ENCODE data around the gene MYO18B. TPM values are rescaled to one million over a fixed set of nuclear protein-coding genes. Genes with fewer than 3 reads are reported as not detected.

Gene MYO18B
- total RNA-seq, 2 experiments from 2014 or later = 3.4 to 3.7 TPM

GRCh38 chr22:25814685-25815084, 72.7 kb downstream of the MYO18B start:
- Mint-ChIP-seq H3K27me3 (peaks cover 9% of the 10 kb centered on the region), H3K4me3 (no peak overlapping the region), H3K36me3 (no peaks in the 10 kb centered on the region), H3K27ac (no peak overlapping the region), H3K4me1 (no peaks in the 10 kb centered on the region), H3K9me3 (no peaks in the 10 kb centered on the region)
- DNase-seq (no peak), ATAC-seq (ENCODE audit: low read depth) (no peak)
- POLR2A ChIA-PET = no interaction called here

GRCh38 chr22:25815561-25815960, 73.6 kb downstream of the MYO18B start:
- DNase-seq = no peak
- Mint-ChIP-seq H3K4me1 (no peaks in the 10 kb centered on the region), H3K27ac (no peak overlapping the region), H3K4me3 (no peak overlapping the region), H3K9me3 (peaks cover 1% of the 10 kb centered on the region), H3K36me3 (no peaks in the 10 kb centered on the region), H3K27me3 (peaks cover 9% of the 10 kb centered on the region)
- no peak for ATAC-seq (ENCODE audit: low read depth)
- POLR2A ChIA-PET = no interaction called here

- Mint-ChIP-seq H3K27ac (no peak overlapping the region), H3K27me3 (peaks cover 17% of the 10 kb centered on the region), H3K4me1 (no peaks in the 10 kb centered on the region), H3K4me3 (no peak overlapping the region), H3K9me3 (peaks cover 1% of the 10 kb centered on the region), H3K36me3 (no peaks in the 10 kb centered on the region)
- POLR2A ChIA-PET = no interaction called here
- DNase-seq (no peak), ATAC-seq (ENCODE audit: low read depth) (no peak)
Observed at GRCh38 chr22:25816522-25817059, 74.6 kb downstream of the MYO18B start.

GRCh38 chr22:25817092-25817943, 75.3 kb downstream of the MYO18B start:
- ATAC-seq (ENCODE audit: low read depth) (no peak), DNase-seq (no peak)
- Mint-ChIP-seq H3K9me3 (peaks cover 4% of the 10 kb centered on the region), H3K4me3 (no peak overlapping the region), H3K27me3 (peaks cover 17% of the 10 kb centered on the region), H3K4me1 (no peaks in the 10 kb centered on the region), H3K27ac (no peak overlapping the region), H3K36me3 (no peaks in the 10 kb centered on the region)
- POLR2A ChIA-PET = no interaction called here

GRCh38 chr22:25818541-25818940, 76.6 kb downstream of the MYO18B start:
- DNase-seq (no peak), ATAC-seq (ENCODE audit: low read depth) (no peak)
- Mint-ChIP-seq H3K27ac (no peak overlapping the region), H3K4me3 (no peak overlapping the region), H3K27me3 (peaks cover 14% of the 10 kb centered on the region), H3K9me3 (peaks cover 4% of the 10 kb centered on the region), H3K4me1 (no peaks in the 10 kb centered on the region), H3K36me3 (no peaks in the 10 kb centered on the region)
- POLR2A ChIA-PET = no interaction called here

GRCh38 chr22:25822344-25822743, 80.4 kb downstream of the MYO18B start:
- ATAC-seq (ENCODE audit: low read depth) (no peak), DNase-seq (no peak)
- Mint-ChIP-seq H3K4me3 (no peak overlapping the region), H3K9me3 (peaks cover 4% of the 10 kb centered on the region), H3K4me1 (no peaks in the 10 kb centered on the region), H3K27ac (no peak overlapping the region), H3K36me3 (no peaks in the 10 kb centered on the region), H3K27me3 (peaks cover 19% of the 10 kb centered on the region)
- POLR2A ChIA-PET = no interaction called here

- Mint-ChIP-seq H3K36me3 (no peaks in the 10 kb centered on the region), H3K4me1 (no peaks in the 10 kb centered on the region), H3K4me3 (no peak overlapping the region), H3K9me3 (peaks cover 4% of the 10 kb centered on the region), H3K27me3 (peaks cover 19% of the 10 kb centered on the region), H3K27ac (no peak overlapping the region)
- DNase-seq (no peak), ATAC-seq (ENCODE audit: low read depth) (no peak)
- POLR2A ChIA-PET = no interaction called here
Observed at GRCh38 chr22:25823276-25823675, 81.3 kb downstream of the MYO18B start.

- H3K4me1 Mint-ChIP-seq = no peaks in the 10 kb centered on the region
- ATAC-seq (ENCODE audit: low read depth) = no peak
- no peaks in the 10 kb centered on the region for H3K36me3 Mint-ChIP-seq
- POLR2A ChIA-PET = interaction anchor here (0.5 kb wide), 1 partner anchor 65 kb away, joined by 6 read pairs; no protein-coding TSS in a partner anchor
- H3K9me3 Mint-ChIP-seq = peaks cover 3% of the 10 kb centered on the region
- no peak overlapping the region for H3K27ac Mint-ChIP-seq
- H3K27me3 Mint-ChIP-seq = peaks cover 19% of the 10 kb centered on the region
- no peak for DNase-seq
- no peak overlapping the region for H3K4me3 Mint-ChIP-seq
Observed at GRCh38 chr22:25824828-25825423, 82.9 kb downstream of the MYO18B start.

GRCh38 chr22:25827415-25827814, 85.4 kb downstream of the MYO18B start:
- H3K36me3 Mint-ChIP-seq = no peaks in the 10 kb centered on the region
- peaks cover 11% of the 10 kb centered on the region for H3K27me3 Mint-ChIP-seq
- POLR2A ChIA-PET = no interaction called here
- no peaks in the 10 kb centered on the region for H3K4me1 Mint-ChIP-seq
- ATAC-seq (ENCODE audit: low read depth) (no peak), DNase-seq (no peak)
- no peak overlapping the region for H3K4me3 Mint-ChIP-seq
- H3K9me3 Mint-ChIP-seq = no peaks in the 10 kb centered on the region
- no peak overlapping the region for H3K27ac Mint-ChIP-seq

- Mint-ChIP-seq H3K4me1 (no peaks in the 10 kb centered on the region), H3K4me3 (no peak overlapping the region), H3K27ac (no peak overlapping the region), H3K9me3 (no peaks in the 10 kb centered on the region), H3K36me3 (no peaks in the 10 kb centered on the region), H3K27me3 (peaks cover 11% of the 10 kb centered on the region)
- no peak for ATAC-seq (ENCODE audit: low read depth)
- DNase-seq = no peak
- POLR2A ChIA-PET = no interaction called here
Observed at GRCh38 chr22:25828422-25828821, 86.4 kb downstream of the MYO18B start.

- POLR2A ChIA-PET = interaction anchor here (0.5 kb wide), 1 partner anchor 84 kb away, joined by 3 read pairs; no protein-coding TSS in a partner anchor
- Mint-ChIP-seq H3K36me3 (no peaks in the 10 kb centered on the region), H3K27me3 (peaks cover 7% of the 10 kb centered on the region), H3K27ac (no peak overlapping the region), H3K9me3 (no peaks in the 10 kb centered on the region), H3K4me1 (no peaks in the 10 kb centered on the region), H3K4me3 (no peak overlapping the region)
- no peak for ATAC-seq (ENCODE audit: low read depth)
- DNase-seq = no peak
Observed at GRCh38 chr22:25829237-25829636, 87.2 kb downstream of the MYO18B start.

GRCh38 chr22:25829808-25830777, 88.1 kb downstream of the MYO18B start:
- Mint-ChIP-seq H3K27ac (no peak overlapping the region), H3K4me3 (no peak overlapping the region), H3K9me3 (no peaks in the 10 kb centered on the region), H3K4me1 (no peaks in the 10 kb centered on the region), H3K27me3 (peaks cover 6% of the 10 kb centered on the region), H3K36me3 (no peaks in the 10 kb centered on the region)
- DNase-seq (no peak), ATAC-seq (ENCODE audit: low read depth) (no peak)
- POLR2A ChIA-PET = no interaction called here

- Mint-ChIP-seq H3K27me3 (no peaks in the 10 kb centered on the region), H3K4me1 (no peaks in the 10 kb centered on the region), H3K27ac (no peak overlapping the region), H3K9me3 (no peaks in the 10 kb centered on the region), H3K4me3 (no peak overlapping the region), H3K36me3 (no peaks in the 10 kb centered on the region)
- DNase-seq = no peak
- POLR2A ChIA-PET = no interaction called here
- ATAC-seq (ENCODE audit: low read depth) = no peak
Observed at GRCh38 chr22:25833091-25833490, 91.1 kb downstream of the MYO18B start.

Measured in activated naive CD8-positive, alpha-beta T cell treated with anti-CD3 and anti-CD28 coated beads, Interleukin-2, amount 10 ng/mL, durations not matched to agents 7 days and 5 days (primary cell).